Ovary (tissue), 3 donors: ENCODE data around the gene FBXO27.

ENCODE experiments used
- CTCF ChIP-seq, 3 donors: fragments of 450-650 bp in 2 of 3; fragments of 200-600 bp in 1 of 3; IDR thresholded peaks; one replicate each; pipeline versions ENCODE4 v1.5.1 to v1.8.0; 2016 to 2022; ENCODE audit warnings: antibody characterized with exemption in 3 of 3, mild to moderate bottlenecking in 1 of 3
- POLR2A ChIP-seq: fragments of 450-650 bp; IDR thresholded peaks from one replicate; pipeline ENCODE4 v1.6.1; 2017; ENCODE audit warnings: antibody characterized with exemption, mild to moderate bottlenecking, moderate library complexity
- donor health status: DM: no; HTN: no; CAD: no.

DNA sequence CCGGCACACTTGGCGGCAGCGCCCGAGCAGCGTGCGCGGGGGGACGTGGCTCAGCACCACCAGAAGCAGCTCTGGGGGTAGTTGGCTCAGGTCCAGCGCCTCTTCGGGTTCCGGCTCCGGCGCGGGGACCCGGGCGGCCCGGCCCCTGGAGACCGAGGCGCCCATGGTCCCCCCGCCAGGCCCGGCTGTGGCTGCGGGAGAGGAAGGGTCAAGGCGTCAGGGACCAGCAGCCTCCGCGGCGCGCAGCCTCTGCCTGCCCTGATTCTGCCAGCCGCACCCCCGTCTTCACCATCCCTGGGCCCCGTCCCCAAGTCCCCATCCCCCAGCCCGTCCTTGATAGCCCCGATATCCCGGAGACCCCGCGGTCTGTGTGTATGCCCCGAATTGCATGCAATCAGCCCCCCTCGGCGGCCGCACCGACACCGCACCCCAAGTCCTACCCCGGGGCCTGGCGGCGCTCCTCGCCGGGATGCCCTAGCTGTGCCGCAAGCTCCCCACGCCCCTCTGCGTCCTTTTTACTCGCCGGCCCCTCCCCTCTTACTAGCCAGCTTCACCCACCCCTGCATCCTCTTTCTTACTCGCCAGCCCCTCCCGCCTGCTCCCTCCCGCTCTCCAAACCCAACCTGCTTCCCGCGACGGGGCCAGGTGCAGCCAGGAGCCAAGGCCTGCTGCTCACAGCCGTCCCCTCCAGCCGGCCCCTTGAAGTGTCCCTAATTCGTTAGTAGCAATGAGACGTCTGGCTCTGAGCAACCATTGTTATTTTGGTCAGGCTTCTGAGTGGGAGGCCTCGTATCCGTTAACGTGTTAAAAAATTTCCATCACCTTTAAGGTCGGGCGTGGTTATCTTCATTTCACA is at the start of gene FBXO27:
- TF ChIP-seq POLR2A, result no peak
- no peak for TF ChIP-seq CTCF (IDR thresholded peaks at IDR 0.05)
